Thyroid gland (tissue), 4 donors: Measurements from ENCODE around the gene NCDN.

ENCODE experiments used
- POLR2A ChIP-seq, 2 donors: fragments of 450-650 bp; IDR thresholded peaks; one replicate each; pipeline ENCODE4 v1.6.1; 2017; ENCODE audit warnings: antibody characterized with exemption in 2 of 2, mild to moderate bottlenecking in 2 of 2, moderate library complexity in 1 of 2
- TF ChIP-seq, protein P1 (sequence below), 6 experiments: fragments of 200-600 bp in 3 of 6; fragments of 450-650 bp in 3 of 6; sonication (generic) in 3 of 6; IDR thresholded peaks; one replicate each; pipeline ENCODE4 v1.5.1; 2016 to 2019; ENCODE audit warnings: antibody characterized with exemption in 6 of 6, mild to moderate bottlenecking in 2 of 6, inconsistent platforms in 1 of 6, moderate library complexity in 1 of 6

GRCh38 chr1:35507947-35508346 is 49.7 kb upstream of the NCDN start:
- TF ChIP-seq, protein P1, sequence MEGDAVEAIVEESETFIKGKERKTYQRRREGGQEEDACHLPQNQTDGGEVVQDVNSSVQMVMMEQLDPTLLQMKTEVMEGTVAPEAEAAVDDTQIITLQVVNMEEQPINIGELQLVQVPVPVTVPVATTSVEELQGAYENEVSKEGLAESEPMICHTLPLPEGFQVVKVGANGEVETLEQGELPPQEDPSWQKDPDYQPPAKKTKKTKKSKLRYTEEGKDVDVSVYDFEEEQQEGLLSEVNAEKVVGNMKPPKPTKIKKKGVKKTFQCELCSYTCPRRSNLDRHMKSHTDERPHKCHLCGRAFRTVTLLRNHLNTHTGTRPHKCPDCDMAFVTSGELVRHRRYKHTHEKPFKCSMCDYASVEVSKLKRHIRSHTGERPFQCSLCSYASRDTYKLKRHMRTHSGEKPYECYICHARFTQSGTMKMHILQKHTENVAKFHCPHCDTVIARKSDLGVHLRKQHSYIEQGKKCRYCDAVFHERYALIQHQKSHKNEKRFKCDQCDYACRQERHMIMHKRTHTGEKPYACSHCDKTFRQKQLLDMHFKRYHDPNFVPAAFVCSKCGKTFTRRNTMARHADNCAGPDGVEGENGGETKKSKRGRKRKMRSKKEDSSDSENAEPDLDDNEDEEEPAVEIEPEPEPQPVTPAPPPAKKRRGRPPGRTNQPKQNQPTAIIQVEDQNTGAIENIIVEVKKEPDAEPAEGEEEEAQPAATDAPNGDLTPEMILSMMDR (IDR thresholded peaks at IDR 0.05): no peak
- no peak for TF ChIP-seq POLR2A (IDR thresholded peaks at IDR 0.05)
